Left ventricle myocardium inferior (tissue), 1 donor: ENCODE results near the gene C1orf21. TPM values are rescaled to one million over a fixed set of nuclear protein-coding genes. Genes with fewer than 3 reads are reported as not detected.

Experiments
- DNase-seq: peaks from one replicate; pipeline ENCODE4 v3.0.0-alpha.2; 2020
- H3K27ac ChIP-seq: fragments of 200-600 bp; replicated peaks from 2 replicates; pipeline ENCODE4 v1.8.0; 2021
- H3K27me3 ChIP-seq: fragments of 200-600 bp; 2 replicates; pipeline ENCODE4 v1.8.0; 2021; ENCODE audit warnings: low read depth
- H3K36me3 ChIP-seq: fragments of 200-600 bp; 2 replicates; pipeline ENCODE4 v1.8.0; 2021
- H3K4me1 ChIP-seq: fragments of 200-600 bp; 2 replicates; pipeline ENCODE4 v1.8.0; 2021
- H3K4me3 ChIP-seq: fragments of 200-600 bp; 2 replicates; pipeline ENCODE4 v1.8.0; 2021; ENCODE audit warnings: mild to moderate bottlenecking, moderate library complexity
- H3K9me3 ChIP-seq: fragments of 200-600 bp; replicated peaks from 2 replicates; pipeline ENCODE4 v1.8.0; 2021
- intact Hi-C: fragments of 100-400 bp; cut with micrococcal nuclease; formaldehyde crosslinking; loops from one replicate; pipeline ENCODE4 v1.11.0; 2022
- total RNA-seq: library from RNA; stranded (reverse); fragmentation: NEBNext Ultra II Directional; extraction: Animal tissue kit (Norgen Biotek cat#: 25700); gene quantifications from one replicate; pipeline ENCODE4 v1.2.1, GENCODE V29; 2021
- TF ChIP-seq, protein P1 (sequence below): fragments of 200-600 bp; IDR thresholded peaks from 2 replicates; pipeline ENCODE4 v1.8.0; 2021; ENCODE audit warnings: antibody characterized with exemption, mild to moderate bottlenecking, borderline replicate concordance
- donor health status: DM: no; HTN: yes; CAD: no; lungs with severe emphysema.

The C1orf21 gene
- total RNA-seq, 1 donor from 2014 or later: 79.9 TPM

DNA sequence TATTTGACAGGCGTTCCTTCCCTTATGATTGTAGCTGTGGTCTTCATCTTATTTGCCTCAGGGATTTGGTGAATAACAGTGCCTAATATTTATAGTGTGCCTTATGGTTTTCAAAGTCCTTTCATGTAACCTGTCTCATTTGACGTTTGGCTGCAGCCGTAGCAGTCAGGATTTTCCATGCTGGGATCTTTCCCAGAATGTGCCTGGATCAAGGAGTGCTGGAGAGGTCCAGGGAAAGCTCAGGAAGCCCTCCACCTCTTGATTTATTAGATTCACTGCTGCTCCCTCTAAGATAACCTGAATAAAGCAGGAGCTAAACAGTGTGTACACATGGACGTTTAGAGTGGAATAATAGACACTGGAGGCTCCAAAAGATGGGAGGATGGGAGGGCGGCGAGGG lies 5.2 kb downstream of the C1orf21 start:
- H3K27me3 ChIP-seq: no peaks in the 10 kb centered on the region
- H3K36me3 ChIP-seq: no peaks in the 10 kb centered on the region
- no peak overlapping the region for H3K4me3 ChIP-seq
- intact Hi-C loops: no loop called here
- TF ChIP-seq, protein P1, sequence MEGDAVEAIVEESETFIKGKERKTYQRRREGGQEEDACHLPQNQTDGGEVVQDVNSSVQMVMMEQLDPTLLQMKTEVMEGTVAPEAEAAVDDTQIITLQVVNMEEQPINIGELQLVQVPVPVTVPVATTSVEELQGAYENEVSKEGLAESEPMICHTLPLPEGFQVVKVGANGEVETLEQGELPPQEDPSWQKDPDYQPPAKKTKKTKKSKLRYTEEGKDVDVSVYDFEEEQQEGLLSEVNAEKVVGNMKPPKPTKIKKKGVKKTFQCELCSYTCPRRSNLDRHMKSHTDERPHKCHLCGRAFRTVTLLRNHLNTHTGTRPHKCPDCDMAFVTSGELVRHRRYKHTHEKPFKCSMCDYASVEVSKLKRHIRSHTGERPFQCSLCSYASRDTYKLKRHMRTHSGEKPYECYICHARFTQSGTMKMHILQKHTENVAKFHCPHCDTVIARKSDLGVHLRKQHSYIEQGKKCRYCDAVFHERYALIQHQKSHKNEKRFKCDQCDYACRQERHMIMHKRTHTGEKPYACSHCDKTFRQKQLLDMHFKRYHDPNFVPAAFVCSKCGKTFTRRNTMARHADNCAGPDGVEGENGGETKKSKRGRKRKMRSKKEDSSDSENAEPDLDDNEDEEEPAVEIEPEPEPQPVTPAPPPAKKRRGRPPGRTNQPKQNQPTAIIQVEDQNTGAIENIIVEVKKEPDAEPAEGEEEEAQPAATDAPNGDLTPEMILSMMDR: no peak
- DNase-seq: no peak
- peaks cover 97% of the 10 kb centered on the region for H3K4me1 ChIP-seq
- H3K27ac ChIP-seq: no peak overlapping the region
- no peaks in the 10 kb centered on the region for H3K9me3 ChIP-seq

DNA sequence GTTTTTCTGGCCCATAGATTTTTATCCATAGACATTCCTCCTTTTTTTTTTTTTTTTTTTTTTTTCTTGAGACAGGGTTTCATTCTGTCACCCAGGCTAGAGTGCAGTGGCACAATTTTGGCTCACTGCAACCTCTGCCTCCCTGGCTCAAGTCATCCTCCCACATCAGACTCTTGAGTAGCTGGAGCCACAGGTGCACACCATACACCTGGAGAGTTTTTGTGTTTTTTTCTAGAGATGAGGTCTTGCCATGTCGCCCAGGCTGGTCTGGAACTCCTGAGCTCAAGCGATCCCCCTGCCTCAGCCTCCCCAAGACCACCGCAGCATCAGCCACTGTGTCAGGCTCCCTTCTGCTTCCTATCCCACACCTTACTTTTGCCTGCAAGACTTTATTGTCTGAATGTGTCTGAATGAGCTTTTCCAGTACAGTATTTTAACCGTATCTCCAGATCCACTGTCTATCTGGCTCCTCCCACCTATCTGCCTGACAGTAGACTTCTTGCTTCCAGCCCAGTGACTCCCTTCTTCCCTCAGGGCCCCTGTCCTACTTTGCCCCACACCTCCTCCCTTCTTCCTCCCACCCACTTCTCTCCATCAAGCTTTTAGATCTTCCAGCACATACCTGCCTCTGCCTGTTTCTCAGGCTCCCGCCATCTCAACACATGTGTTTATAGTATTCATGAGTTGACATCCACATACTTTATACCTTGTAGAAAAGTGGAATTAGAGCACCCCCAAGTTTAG lies 6.1 kb downstream of the C1orf21 start:
- Histone ChIP-seq H3K4me3 (no peak overlapping the region), H3K9me3 (no peaks in the 10 kb centered on the region), H3K27ac (no peak overlapping the region), H3K36me3 (no peaks in the 10 kb centered on the region), H3K27me3 (no peaks in the 10 kb centered on the region), H3K4me1 (peaks cover 88% of the 10 kb centered on the region)
- TF ChIP-seq, protein P1: no peak
- no peak for DNase-seq
- intact Hi-C loops: no loop called here

DNA sequence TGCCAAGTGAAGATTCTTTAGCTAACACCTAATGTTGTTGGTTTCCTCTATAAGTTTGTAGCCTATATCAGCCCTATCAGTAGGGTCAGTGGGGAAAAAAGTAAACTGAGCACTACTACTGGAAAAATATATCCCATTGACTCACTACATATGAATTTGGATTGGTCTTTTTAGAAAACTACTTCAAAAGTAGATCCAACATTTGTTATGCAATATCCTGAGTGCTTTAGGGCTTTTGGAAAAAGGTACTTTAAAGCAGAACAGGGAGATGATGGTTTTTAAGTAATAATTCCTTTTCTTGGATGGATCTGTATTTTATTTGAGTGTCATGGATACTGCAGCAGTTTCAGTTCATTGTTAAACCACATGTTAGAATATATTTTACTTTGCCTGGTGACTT lies 7.1 kb downstream of the C1orf21 start:
- TF ChIP-seq, protein P1: no peak
- H3K4me3 ChIP-seq: no peak overlapping the region
- intact Hi-C loops: no loop called here
- DNase-seq: no peak
- no peaks in the 10 kb centered on the region for H3K9me3 ChIP-seq
- peaks cover 81% of the 10 kb centered on the region for H3K4me1 ChIP-seq
- no peaks in the 10 kb centered on the region for H3K27me3 ChIP-seq
- H3K36me3 ChIP-seq: no peaks in the 10 kb centered on the region
- H3K27ac ChIP-seq: peak overlapping the region; percentile 29

DNA sequence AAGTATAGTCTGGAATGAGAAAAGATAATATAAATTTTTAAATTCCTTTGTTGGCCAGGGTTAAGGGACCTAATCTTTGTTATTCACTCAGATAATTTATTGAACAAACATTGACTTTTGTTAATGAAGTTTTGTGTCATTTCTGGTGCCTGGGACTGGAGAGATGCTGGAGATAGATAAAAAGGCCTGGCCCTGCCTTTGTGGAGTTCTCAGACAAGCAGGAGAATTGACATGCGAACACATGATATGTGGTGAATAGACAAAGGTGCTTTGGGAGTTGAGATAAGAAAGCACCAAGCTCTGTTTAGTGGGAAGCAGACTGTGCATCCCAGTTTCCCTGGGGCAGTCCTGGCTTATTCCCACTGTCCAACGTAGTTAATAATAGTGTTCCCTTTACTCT lies 8.5 kb downstream of the C1orf21 start:
- intact Hi-C loops: no loop called here
- TF ChIP-seq, protein P1: no peak
- H3K27ac ChIP-seq: no peak overlapping the region

DNA sequence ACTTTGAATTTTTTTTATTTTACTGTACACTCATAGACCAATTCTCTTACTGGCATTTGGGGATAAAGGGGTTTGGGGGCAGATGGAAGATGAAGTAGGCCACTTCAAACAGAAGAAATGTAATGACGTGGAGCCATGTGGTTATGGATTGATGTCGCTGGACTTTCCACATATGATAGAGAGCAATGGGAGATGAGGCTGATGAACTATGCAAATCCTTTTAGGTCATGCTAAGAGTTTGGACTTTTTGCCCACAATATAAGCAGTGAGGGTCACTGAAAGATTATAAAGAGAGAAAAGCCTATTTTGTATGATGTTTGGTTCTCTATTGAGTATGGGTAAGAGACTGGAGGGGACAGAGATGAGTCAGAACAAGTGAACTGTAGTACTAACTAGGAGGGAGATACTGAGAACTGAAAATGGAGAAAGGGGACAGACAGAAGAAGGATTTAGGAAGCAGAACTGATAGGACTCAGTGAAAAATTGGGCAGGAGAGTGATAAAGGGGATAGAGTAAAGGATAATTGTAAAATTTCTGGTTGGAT lies 9.2 kb downstream of the C1orf21 start:
- no peak for DNase-seq

More for the DNA sequence above, 8.5 kb downstream of the C1orf21 start:
- Histone ChIP-seq H3K9me3 (no peaks in the 10 kb centered on the region), H3K36me3 (no peaks in the 10 kb centered on the region), H3K4me3 (no peak overlapping the region), H3K4me1 (peaks cover 81% of the 10 kb centered on the region), H3K27me3 (no peaks in the 10 kb centered on the region)
- DNase-seq: no peak

More for the DNA sequence above, 9.2 kb downstream of the C1orf21 start:
- intact Hi-C loops: no loop called here
- no peak overlapping the region for H3K27ac ChIP-seq
- peaks cover 76% of the 10 kb centered on the region for H3K4me1 ChIP-seq
- H3K36me3 ChIP-seq: no peaks in the 10 kb centered on the region
- H3K9me3 ChIP-seq: no peaks in the 10 kb centered on the region
- TF ChIP-seq, protein P1: no peak
- no peaks in the 10 kb centered on the region for H3K27me3 ChIP-seq
- H3K4me3 ChIP-seq: no peak overlapping the region
